ENCODE data around the gene FBXL17. TPM values are rescaled to one million over a fixed set of nuclear protein-coding genes. Genes with fewer than 3 reads are reported as not detected.

FBXL17 gene
- total RNA-seq, 1 donor from 2014 or later = 21.6 TPM

- no peak overlapping the region for H3K4me3 Mint-ChIP-seq
- H3K9me3 Mint-ChIP-seq = no peaks in the 10 kb centered on the region
- no peak overlapping the region for H3K27ac Mint-ChIP-seq
Measured at GRCh38 chr5:107930891-107931290, 451.0 kb downstream of the FBXL17 start.

GRCh38 chr5:107930092-107930491 is 451.8 kb downstream of the FBXL17 start:
- DNase-seq (ENCODE audit: low spot score in 2 of 2, unreplicated experiment in 2 of 2) = no peak
- no peak for TF ChIP-seq CTCF (IDR thresholded peaks at IDR 0.05; ENCODE audit: unreplicated experiment)
- Mint-ChIP-seq H3K27me3 (ENCODE audit: low read depth) (no peaks in the 10 kb centered on the region), H3K27ac (no peak overlapping the region), H3K9me3 (no peaks in the 10 kb centered on the region), H3K4me3 (no peak overlapping the region), H3K36me3 (no peaks in the 10 kb centered on the region), H3K4me1 (peaks cover 8% of the 10 kb centered on the region)

More at GRCh38 chr5:107930891-107931290, 451.0 kb downstream of the FBXL17 start:
- Mint-ChIP-seq H3K36me3 (no peaks in the 10 kb centered on the region), H3K4me1 (peaks cover 8% of the 10 kb centered on the region), H3K27me3 (ENCODE audit: low read depth) (no peaks in the 10 kb centered on the region)
- TF ChIP-seq CTCF (IDR thresholded peaks at IDR 0.05; ENCODE audit: unreplicated experiment) = no peak
- DNase-seq (ENCODE audit: low spot score in 2 of 2, unreplicated experiment in 2 of 2) = no peak

GRCh38 chr5:107929080-107929479 is 452.8 kb downstream of the FBXL17 start:
- peaks cover 8% of the 10 kb centered on the region for H3K4me1 Mint-ChIP-seq
- DNase-seq (ENCODE audit: low spot score in 2 of 2, unreplicated experiment in 2 of 2) = no peak
- H3K4me3 Mint-ChIP-seq = no peak overlapping the region
- H3K27ac Mint-ChIP-seq = no peak overlapping the region
- H3K9me3 Mint-ChIP-seq = no peaks in the 10 kb centered on the region
- H3K36me3 Mint-ChIP-seq = no peaks in the 10 kb centered on the region
- no peak for TF ChIP-seq CTCF (IDR thresholded peaks at IDR 0.05; ENCODE audit: unreplicated experiment)
- no peaks in the 10 kb centered on the region for H3K27me3 Mint-ChIP-seq (ENCODE audit: low read depth)

- no peaks in the 10 kb centered on the region for H3K36me3 Mint-ChIP-seq
- DNase-seq (ENCODE audit: low spot score in 2 of 2, unreplicated experiment in 2 of 2) = no peak
- H3K9me3 Mint-ChIP-seq = no peaks in the 10 kb centered on the region
- no peak for TF ChIP-seq CTCF (IDR thresholded peaks at IDR 0.05; ENCODE audit: unreplicated experiment)
- no peaks in the 10 kb centered on the region for H3K4me1 Mint-ChIP-seq
- H3K27ac Mint-ChIP-seq = no peak overlapping the region
- H3K27me3 Mint-ChIP-seq (ENCODE audit: low read depth) = no peaks in the 10 kb centered on the region
- H3K4me3 Mint-ChIP-seq = no peak overlapping the region
Measured at GRCh38 chr5:107926121-107926520, 455.8 kb downstream of the FBXL17 start.

GRCh38 chr5:107925200-107925599 is 456.7 kb downstream of the FBXL17 start:
- Mint-ChIP-seq H3K36me3 (no peaks in the 10 kb centered on the region), H3K4me3 (no peak overlapping the region), H3K27ac (no peak overlapping the region), H3K9me3 (no peaks in the 10 kb centered on the region), H3K4me1 (no peaks in the 10 kb centered on the region), H3K27me3 (ENCODE audit: low read depth) (no peaks in the 10 kb centered on the region)
- DNase-seq (ENCODE audit: low spot score in 2 of 2, unreplicated experiment in 2 of 2) = no peak
- no peak for TF ChIP-seq CTCF (IDR thresholded peaks at IDR 0.05; ENCODE audit: unreplicated experiment)

GRCh38 chr5:107919969-107920368 is 461.9 kb downstream of the FBXL17 start:
- Mint-ChIP-seq H3K9me3 (no peaks in the 10 kb centered on the region), H3K4me3 (no peak overlapping the region), H3K4me1 (no peaks in the 10 kb centered on the region), H3K36me3 (no peaks in the 10 kb centered on the region), H3K27me3 (ENCODE audit: low read depth) (no peaks in the 10 kb centered on the region), H3K27ac (no peak overlapping the region)
- TF ChIP-seq CTCF (IDR thresholded peaks at IDR 0.05; ENCODE audit: unreplicated experiment) = no peak
- DNase-seq (ENCODE audit: low spot score in 2 of 2, unreplicated experiment in 2 of 2) = no peak

Data from mesothelial cell of epicardium (in vitro differentiated cells).